Pancreas (tissue), 10 donors: ENCODE measurements around the gene KRT15. TPM values are rescaled to one million over a fixed set of nuclear protein-coding genes. Genes with fewer than 3 reads are reported as not detected.
A peak's percentile ranks its signal among the peaks of the same experiment; 100 is the strongest.
"Not testable (repeated sequence)": the region's sequence is repeated elsewhere in the genome, so short reads cannot be mapped to it uniquely, and the experiment has no call there.

Source experiments
- ATAC-seq, 4 donors: fragments of 200-7000 bp; cut with Tn5 transposase; one replicate each; pipeline versions ENCODE4 v1.8.0 to v1.9.1; 2020; ENCODE audit warnings: mild to moderate bottlenecking in 4 of 4, moderate library complexity in 4 of 4
- DNase-seq, 6 donors: peaks; one replicate each; pipeline ENCODE4 v3.0.0-alpha.2; 2020
- FAIRE-seq: peaks from 2 replicates; lab custom pipeline; 2012; peaks lifted over from hg19 to GRCh38; lab: Jason Lieb, UNC
- H3K27ac ChIP-seq, 4 donors: fragments of 200-600 bp; sonication (generic); 1 replicate in 3 of 4; 2 replicates in 1 of 4; pipeline versions ENCODE4 v1.5.0 to v1.8.0; 2020
- H3K27me3 ChIP-seq, 4 donors: fragments of 200-600 bp; one replicate each; pipeline ENCODE4 v1.8.0; 2021
- H3K36me3 ChIP-seq, 3 donors: fragments of 200-600 bp; sonication (generic) in 1 of 3; one replicate each; pipeline versions ENCODE4 v1.5.0 to v1.8.0; 2020 to 2021
- H3K4me1 ChIP-seq, 3 donors: fragments of 200-600 bp; one replicate each; pipeline ENCODE4 v1.8.0; 2021
- H3K4me3 ChIP-seq, 4 donors: fragments of 200-600 bp; sonication (generic) in 2 of 4; one replicate each; pipeline versions ENCODE4 v1.5.0 to v1.8.0; 2020 to 2021
- H3K9me3 ChIP-seq, 4 donors: fragments of 200-600 bp; one replicate each; pipeline ENCODE4 v1.8.0; 2021
- WGBS, 2 donors: extraction: QIAGEN DNeasy Blood & Tissue Kit; methylation state at CpG; one replicate each; pipeline ENCODE4 v1.1.7; 2013; 5-methylcytosine and 5-hydroxymethylcytosine counted together
- intact Hi-C, 3 donors: fragments of 100-400 bp; cut with DNase I; formaldehyde crosslinking; loops; one replicate each; pipeline versions ENCODE4 v1.11.1 to v1.14.2; 2022
- polyA plus RNA-seq, 2 donors: library from polyadenylated mRNA; stranded (reverse); fragments of 200-250 nt; gene quantifications; one replicate each; pipeline ENCODE4 v1.2.3, GENCODE V29; 2013
- total RNA-seq, 6 donors: library from RNA; stranded (reverse); fragmentation: NEBNext Ultra II Directional in 4 of 6; extraction: Animal tissue kit (Norgen Biotek cat#: 25700) in 4 of 6; gene quantifications; one replicate each; pipeline versions ENCODE4 v1.2.1 to v1.2.4, GENCODE V29; 2021 to 2023
- TF ChIP-seq, protein P1 (sequence below), 4 donors: fragments of 200-600 bp; sonication (generic) in 3 of 4; IDR thresholded peaks; one replicate each; pipeline versions ENCODE4 v1.5.0 to v1.8.0; 2021; ENCODE audit warnings: antibody characterized with exemption in 4 of 4
- donor health status: healthy with polysubstance abuse.
- donor health status: DM: no; HTN: no; CAD: no; lungs with moderate emphysema.
- donor health status: DM: no; HTN: no; CAD: no.
- donor health status: control.
- donor health status: control.
- donor health status: Bipolar disorder and iron deficiency.
- donor health status: DM: yes; HTN: yes; CAD: no.
- donor health status: DM: no; HTN: no; CAD: no.
- donor health status: DM: no; HTN: no; CAD: no.
- donor health status: DM: yes; HTN: yes; CAD: no.

KRT15 gene
- total and polyA plus RNA-seq, 8 donors: 0.20 to 1.4 (median 0.78) TPM

DNA sequence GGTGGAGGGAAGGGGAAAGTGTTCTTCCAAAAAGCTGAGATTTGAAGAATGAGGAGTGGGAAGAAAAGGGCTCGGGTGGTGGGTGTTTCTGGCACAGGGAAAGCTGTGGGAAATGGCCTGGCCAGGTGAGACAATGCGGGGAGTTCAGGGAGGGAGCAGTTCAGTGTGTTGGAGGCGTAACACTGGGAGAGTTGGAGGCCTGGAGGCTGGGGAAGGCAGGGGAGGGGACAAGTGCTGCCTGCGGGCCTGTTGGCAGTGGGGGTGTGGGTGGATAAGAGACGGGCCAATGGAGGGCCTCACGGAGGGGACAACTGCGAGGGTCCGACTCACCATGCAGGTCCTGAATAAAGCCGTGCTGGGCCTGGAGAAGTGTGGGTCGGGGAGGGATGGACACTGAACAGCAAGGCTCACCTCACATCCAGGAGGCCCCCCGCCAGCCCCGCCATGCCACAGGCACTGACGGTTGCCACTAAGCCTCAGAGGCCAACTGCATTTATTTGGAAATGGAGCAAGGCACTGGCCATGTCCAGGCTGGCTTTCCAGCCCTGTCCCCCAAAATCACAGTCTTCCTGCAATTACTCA, 27.2 kb upstream of the KRT15 start:
- no peak for DNase-seq
- H3K27ac ChIP-seq: no peak overlapping the region
- no peaks in the 10 kb centered on the region for H3K9me3 ChIP-seq
- no peak for FAIRE-seq
- no peaks in the 10 kb centered on the region for H3K36me3 ChIP-seq
- WGBS, 2 donors: 77 to 85% methylated on average over 13 of the region's 13 CpGs
- H3K4me1 ChIP-seq: peaks cover 0 to 14% (median 7%) of the 10 kb centered on the region in 3 donors
- TF ChIP-seq, protein P1, sequence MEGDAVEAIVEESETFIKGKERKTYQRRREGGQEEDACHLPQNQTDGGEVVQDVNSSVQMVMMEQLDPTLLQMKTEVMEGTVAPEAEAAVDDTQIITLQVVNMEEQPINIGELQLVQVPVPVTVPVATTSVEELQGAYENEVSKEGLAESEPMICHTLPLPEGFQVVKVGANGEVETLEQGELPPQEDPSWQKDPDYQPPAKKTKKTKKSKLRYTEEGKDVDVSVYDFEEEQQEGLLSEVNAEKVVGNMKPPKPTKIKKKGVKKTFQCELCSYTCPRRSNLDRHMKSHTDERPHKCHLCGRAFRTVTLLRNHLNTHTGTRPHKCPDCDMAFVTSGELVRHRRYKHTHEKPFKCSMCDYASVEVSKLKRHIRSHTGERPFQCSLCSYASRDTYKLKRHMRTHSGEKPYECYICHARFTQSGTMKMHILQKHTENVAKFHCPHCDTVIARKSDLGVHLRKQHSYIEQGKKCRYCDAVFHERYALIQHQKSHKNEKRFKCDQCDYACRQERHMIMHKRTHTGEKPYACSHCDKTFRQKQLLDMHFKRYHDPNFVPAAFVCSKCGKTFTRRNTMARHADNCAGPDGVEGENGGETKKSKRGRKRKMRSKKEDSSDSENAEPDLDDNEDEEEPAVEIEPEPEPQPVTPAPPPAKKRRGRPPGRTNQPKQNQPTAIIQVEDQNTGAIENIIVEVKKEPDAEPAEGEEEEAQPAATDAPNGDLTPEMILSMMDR (IDR thresholded peaks at IDR 0.05): no peak
- no peak overlapping the region for H3K4me3 ChIP-seq
- intact Hi-C loops: loop anchor here in 1 of 3 donors (5.0 kb wide), 1 partner anchor 111 kb away; no protein-coding TSS in a partner anchor
- no peaks in the 10 kb centered on the region for H3K27me3 ChIP-seq
- ATAC-seq: no peak

DNA sequence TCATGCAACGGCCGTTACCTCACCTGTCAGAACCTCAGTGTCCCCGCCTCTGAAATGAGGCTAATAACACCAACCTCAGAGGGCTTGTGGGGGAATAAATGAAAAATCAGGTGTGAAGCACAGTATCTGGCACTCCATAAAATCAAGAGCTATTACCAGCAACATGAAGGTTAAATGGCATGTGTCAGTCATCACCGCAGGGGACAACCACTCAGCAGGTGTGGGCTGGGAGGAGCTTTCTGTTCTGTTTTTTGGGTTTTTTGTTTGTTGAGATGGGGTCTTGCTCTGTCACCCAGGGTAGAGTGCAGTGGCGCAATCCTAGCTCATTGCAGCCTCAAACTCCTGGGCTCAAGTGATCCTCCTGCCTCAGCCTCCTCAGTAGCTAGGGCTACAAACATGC, 26.2 kb upstream of the KRT15 start:
- TF ChIP-seq, protein P1 (IDR thresholded peaks at IDR 0.05): no peak
- Histone ChIP-seq H3K27ac (peak overlapping the region in 1 of 4 donors; percentile 36), H3K4me1 (peaks cover 0 to 14% (median 7%) of the 10 kb centered on the region in 3 donors), H3K4me3 (no peak overlapping the region), H3K27me3 (no peaks in the 10 kb centered on the region), H3K9me3 (no peaks in the 10 kb centered on the region), H3K36me3 (no peaks in the 10 kb centered on the region)
- FAIRE-seq: no peak
- no peak for DNase-seq
- 83 to 90% methylated on average over 5 of the region's 5 CpGs for WGBS, 2 donors
- intact Hi-C loops: loop anchor here in 1 of 3 donors (5.0 kb wide), 1 partner anchor 112 kb away; no protein-coding TSS in a partner anchor
- ATAC-seq: no peak

DNA sequence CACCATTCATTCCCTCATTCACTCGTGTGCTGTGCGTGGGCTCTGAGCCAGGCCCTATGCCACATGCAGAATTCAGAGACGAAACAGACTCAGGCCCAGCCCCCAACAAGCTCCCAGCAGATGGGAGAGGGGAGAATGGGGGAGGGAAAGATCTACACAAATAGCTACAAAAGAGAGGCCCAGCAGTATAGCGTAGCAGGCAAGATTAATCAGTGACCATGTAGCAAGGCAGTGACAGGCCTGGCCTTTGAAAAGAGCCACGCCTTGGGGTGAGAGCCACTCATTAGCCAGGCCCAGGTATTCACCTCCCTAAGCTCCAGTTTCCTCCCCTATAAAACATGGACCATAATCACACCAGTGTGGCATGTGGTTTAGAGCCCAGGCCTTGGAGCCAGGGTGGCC, 25.8 kb upstream of the KRT15 start:
- Histone ChIP-seq H3K27me3 (no peaks in the 10 kb centered on the region), H3K4me3 (no peak overlapping the region), H3K36me3 (no peaks in the 10 kb centered on the region), H3K4me1 (peaks cover 0 to 14% (median 7%) of the 10 kb centered on the region in 3 donors), H3K27ac (peak overlapping the region in 1 of 4 donors; percentile 36), H3K9me3 (no peaks in the 10 kb centered on the region)
- ATAC-seq (peak in 2 of 4 donors; percentile 10 to 40), DNase-seq (no peak), FAIRE-seq (no peak)
- WGBS, 2 donors: 52 to 54% methylated on average over 5 of the region's 5 CpGs
- intact Hi-C loops: no loop called here
- TF ChIP-seq, protein P1 (IDR thresholded peaks at IDR 0.05): no peak

DNA sequence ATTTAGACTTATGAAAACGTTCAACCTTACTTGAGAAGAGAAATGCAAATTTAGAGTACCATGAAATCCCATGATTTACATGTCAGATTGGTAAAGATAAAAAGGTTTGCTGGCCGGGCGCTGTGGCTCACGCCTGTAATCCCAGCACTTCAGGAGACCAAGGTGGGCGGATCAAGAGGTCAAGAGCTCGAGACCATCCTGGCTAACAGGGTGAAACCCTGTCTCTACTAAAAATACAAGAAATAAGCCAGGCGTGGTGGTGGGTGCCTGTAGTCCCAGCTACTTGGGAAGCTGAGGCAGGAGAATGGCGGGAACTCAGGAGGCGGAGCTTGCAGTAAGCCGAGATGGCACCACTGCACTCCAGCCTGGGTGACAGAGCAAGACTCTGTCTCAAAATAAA, 24.1 kb upstream of the KRT15 start:
- H3K4me3 ChIP-seq, ATAC-seq, FAIRE-seq, H3K36me3 ChIP-seq, DNase-seq, H3K9me3 ChIP-seq, H3K27me3 ChIP-seq, H3K27ac ChIP-seq, intact Hi-C loops, H3K4me1 ChIP-seq: not testable (repeated sequence)
- 75 to 82% methylated on average over 10 of the region's 10 CpGs for WGBS, 2 donors

DNA sequence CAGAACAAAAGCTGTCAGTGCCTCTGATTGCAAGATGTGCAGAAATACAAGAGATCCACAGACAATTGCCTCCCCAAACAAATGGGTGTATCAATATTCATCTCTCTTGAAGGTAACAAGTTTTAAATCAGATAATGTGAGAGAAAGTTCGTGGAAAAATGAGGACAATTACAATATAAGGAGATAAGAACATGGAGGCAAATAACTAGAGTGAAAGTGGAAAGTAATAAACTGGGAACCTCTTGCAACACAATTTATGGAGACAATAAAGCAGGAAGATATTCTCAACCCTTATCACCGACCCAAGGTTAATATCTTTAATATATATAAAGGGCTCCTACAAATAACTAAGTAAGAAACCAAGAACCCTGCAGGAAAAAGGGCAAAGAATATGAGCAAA, 23.7 kb upstream of the KRT15 start:
- intact Hi-C loops: no loop called here
- no peak for FAIRE-seq

More for the DNA sequence above, 23.7 kb upstream of the KRT15 start:
- no peaks in the 10 kb centered on the region for H3K9me3 ChIP-seq
- no peak overlapping the region for H3K27ac ChIP-seq
- 20 to 29% methylated on average over 2 of the region's 2 CpGs for WGBS, 2 donors
- H3K27me3 ChIP-seq: no peaks in the 10 kb centered on the region
- no peaks in the 10 kb centered on the region for H3K4me1 ChIP-seq
- no peak overlapping the region for H3K4me3 ChIP-seq
- ATAC-seq (no peak), DNase-seq (no peak)
- TF ChIP-seq, protein P1 (IDR thresholded peaks at IDR 0.05): no peak
- no peaks in the 10 kb centered on the region for H3K36me3 ChIP-seq
